HTERT RPE-1 (cell line): ENCODE data around the gene BCAP31.
"Not testable (repeated sequence)": the region's sequence is repeated elsewhere in the genome, so short reads cannot be mapped to it uniquely, and the experiment has no call there.

ENCODE experiments used
- in situ Hi-C: fragments of 300-500 bp; cut with MboI; formaldehyde crosslinking; loops from 4 replicates; pipeline ENCODE4 v1.14.3; 2020; ENCODE audit warnings: low sequenced_read_pairs

The BCAP31 gene

GRCh38 chrX:153685156-153685536 lies 39.0 kb downstream of the BCAP31 start:
- in situ Hi-C loops: no loop called here

- in situ Hi-C loops: no loop called here
These were observed 39.6 kb downstream of the BCAP31 start for GRCh38 chrX:153684467-153685155.

GRCh38 chrX:153683486-153683885 lies 40.7 kb downstream of the BCAP31 start:
- in situ Hi-C loops: not testable (repeated sequence)

- in situ Hi-C loops: no loop called here
These were observed 43.0 kb downstream of the BCAP31 start for GRCh38 chrX:153681175-153681574.

- in situ Hi-C loops: no loop called here
These were observed 49.9 kb downstream of the BCAP31 start for GRCh38 chrX:153674219-153674851.

GRCh38 chrX:153673428-153674218 lies 50.6 kb downstream of the BCAP31 start, which contains the start of gene PNCK:
PNCK (minus strand) TSS chrX:153673813; CDS start chrX:153673076, 737 bp downstream.
- in situ Hi-C loops: no loop called here

DNA sequence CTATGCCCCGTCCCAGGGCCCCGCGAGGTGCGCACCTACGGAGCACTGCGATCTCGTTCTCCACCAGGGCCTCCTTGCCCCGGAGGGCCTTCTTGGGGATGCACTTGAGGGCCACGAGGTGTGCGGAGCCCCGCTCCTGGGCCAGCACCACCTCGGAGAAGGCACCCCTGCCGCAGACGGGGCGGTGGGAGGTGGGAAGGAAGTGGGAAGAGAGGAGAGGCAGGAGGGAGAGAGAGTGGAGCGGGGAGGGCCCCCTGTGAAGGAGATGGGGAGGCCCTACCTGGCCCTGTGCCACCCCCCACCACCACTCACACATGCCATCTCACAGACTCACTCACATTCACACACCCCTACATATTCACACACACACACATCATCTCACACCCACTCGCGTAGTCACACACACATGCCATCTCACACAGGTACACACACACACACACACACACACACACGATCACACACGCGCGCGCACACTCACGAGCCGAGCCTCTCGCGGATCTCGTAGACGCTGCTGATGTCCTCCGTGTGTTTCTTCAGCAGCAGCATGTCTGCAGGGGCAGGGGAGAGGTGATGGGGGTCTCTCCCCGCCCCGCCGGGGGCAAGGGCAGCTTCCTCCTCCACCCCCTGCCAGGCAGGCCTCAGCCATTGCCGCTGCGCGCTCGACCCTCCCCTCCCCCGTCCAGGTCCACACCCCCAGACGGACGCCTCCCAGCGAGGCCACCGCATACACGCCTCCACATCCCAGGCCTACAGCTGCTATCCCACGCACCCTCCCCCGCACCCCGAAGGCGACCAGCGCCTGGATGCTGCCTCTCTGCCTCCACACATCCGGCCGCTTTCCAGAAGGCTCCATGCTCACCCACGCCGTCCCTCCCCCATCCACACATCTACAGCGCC lies 51.4 kb downstream of the BCAP31 start:
- in situ Hi-C loops: no loop called here

DNA sequence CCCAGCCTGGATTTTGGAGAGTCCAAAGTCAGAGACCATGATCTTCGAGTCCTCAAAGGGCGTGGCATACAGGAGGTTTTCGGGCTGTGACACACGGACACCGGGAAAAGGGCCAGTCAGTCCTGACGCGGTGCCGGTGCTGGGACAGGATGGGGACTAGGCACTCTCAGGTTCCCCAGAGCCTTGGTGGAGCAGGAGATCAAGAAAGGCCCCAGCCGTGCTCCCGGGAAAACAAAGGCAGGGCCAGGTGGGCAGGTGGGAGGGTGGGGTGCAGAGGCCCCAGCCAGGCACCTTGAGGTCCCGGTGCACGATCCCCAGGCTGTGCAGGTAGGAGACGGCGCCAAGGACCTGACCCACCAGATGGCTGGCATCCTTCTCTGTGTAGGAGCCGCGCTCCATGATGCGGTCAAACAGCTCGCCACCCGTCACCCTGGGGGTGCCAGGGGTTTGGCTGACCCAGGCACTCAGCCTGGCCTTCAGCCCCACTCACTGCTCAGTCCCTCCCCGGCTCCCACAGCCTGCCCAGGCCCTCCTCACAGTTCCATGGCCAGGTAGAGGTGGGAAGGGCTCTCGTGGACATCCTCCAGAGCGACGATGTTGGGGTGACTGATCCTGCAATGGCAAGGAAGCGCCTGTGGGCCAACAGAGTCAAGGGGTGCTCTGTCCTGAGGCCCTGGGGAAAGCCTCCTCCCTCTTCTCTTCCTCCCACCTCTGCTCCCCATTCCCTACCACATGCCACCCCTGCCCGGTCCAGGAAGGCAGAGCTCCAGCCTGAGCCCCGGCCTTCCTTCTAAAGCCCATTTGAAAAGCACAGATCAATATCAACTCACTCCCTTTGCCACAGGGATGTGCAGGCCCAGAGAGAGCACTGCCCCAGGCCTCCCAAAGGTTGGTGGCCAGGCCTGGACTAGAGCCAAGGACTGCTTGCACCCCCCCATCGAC lies 52.3 kb downstream of the BCAP31 start:
- in situ Hi-C loops: no loop called here

GRCh38 chrX:153670748-153671588 lies 53.2 kb downstream of the BCAP31 start:
- in situ Hi-C loops: no loop called here

GRCh38 chrX:153669901-153670731 lies 54.1 kb downstream of the BCAP31 start:
- in situ Hi-C loops: no loop called here

GRCh38 chrX:153669174-153669890 lies 54.9 kb downstream of the BCAP31 start:
- in situ Hi-C loops: no loop called here

DNA sequence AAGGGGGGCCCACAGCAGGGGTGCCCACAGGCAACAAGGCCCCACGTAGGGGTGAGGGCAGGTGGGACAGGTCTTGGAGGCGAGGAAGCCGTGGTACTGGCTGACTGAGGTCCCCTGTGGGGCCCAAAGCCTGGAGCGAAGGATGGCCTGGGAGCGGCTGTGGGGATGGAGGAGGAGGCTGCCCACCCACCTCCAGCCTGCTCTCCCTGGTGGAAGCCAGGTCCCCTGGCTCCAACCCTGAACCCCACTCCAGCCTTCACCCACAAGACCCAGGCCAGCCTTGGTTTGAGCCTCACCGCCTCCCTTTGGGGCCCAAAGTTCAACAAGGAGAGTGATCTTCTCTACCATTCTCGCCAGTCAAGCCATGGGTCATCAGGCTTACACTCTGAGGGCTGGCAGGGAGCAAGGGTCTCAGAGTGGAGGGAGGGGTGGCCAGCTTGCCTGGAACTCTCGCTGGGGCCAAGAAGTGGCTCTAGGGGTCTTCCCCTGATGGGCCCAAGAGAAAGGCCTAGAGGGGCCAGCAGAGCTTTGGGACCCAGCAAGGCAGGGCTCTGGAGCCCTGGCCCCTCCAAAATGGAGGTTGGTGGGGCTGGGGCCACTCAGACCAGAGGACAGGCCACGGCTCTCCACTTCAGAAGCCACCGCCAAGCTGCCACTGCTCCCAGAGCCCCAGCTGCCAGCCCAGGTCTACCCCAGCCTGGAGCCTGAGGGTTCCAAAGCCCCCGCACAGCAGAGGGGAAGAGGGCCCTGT lies 55.6 kb downstream of the BCAP31 start:
- in situ Hi-C loops: no loop called here

- in situ Hi-C loops: no loop called here
These were observed 56.2 kb downstream of the BCAP31 start for GRCh38 chrX:153667956-153668396.

GRCh38 chrX:153667281-153667955 lies 56.8 kb downstream of the BCAP31 start:
- in situ Hi-C loops: no loop called here

- in situ Hi-C loops: no loop called here
These were observed 58.4 kb downstream of the BCAP31 start for GRCh38 chrX:153665726-153666306.

- in situ Hi-C loops: no loop called here
These were observed 61.9 kb downstream of the BCAP31 start for GRCh38 chrX:153662266-153662665.
